NB4 (cell line): Measurements from ENCODE around the gene GOLGA1.

ENCODE experiments used
- DNase-seq: peaks from one replicate; pipeline ENCODE4 v3.0.0; 2010; ENCODE audit warnings: low read depth
- H3K4me3 ChIP-seq: one replicate; pipeline ENCODE4 v1.5.1; 2011; ENCODE audit warnings: mild to moderate bottlenecking, low read depth, low read length, moderate library complexity
- CTCF ChIP-seq: IDR thresholded peaks from one replicate; pipeline ENCODE4 v1.5.1; 2012; ENCODE audit warnings: low read depth, low read length
- MYC ChIP-seq: IDR thresholded peaks from 2 replicates; pipeline ENCODE4 v1.6.1; 2011; ENCODE audit warnings: low read depth, low read length
- POLR2A ChIP-seq: IDR thresholded peaks from 2 replicates; pipeline ENCODE4 v1.6.1; 2011; ENCODE audit warnings: mild to moderate bottlenecking; ENCODE audit not compliant: insufficient read length; ENCODE audit errors: extremely low read depth
- TF ChIP-seq, protein P1 (sequence below): IDR thresholded peaks from 2 replicates; pipeline ENCODE4 v1.6.1; 2011; ENCODE audit warnings: low read depth, low read length

GOLGA1 gene

DNA sequence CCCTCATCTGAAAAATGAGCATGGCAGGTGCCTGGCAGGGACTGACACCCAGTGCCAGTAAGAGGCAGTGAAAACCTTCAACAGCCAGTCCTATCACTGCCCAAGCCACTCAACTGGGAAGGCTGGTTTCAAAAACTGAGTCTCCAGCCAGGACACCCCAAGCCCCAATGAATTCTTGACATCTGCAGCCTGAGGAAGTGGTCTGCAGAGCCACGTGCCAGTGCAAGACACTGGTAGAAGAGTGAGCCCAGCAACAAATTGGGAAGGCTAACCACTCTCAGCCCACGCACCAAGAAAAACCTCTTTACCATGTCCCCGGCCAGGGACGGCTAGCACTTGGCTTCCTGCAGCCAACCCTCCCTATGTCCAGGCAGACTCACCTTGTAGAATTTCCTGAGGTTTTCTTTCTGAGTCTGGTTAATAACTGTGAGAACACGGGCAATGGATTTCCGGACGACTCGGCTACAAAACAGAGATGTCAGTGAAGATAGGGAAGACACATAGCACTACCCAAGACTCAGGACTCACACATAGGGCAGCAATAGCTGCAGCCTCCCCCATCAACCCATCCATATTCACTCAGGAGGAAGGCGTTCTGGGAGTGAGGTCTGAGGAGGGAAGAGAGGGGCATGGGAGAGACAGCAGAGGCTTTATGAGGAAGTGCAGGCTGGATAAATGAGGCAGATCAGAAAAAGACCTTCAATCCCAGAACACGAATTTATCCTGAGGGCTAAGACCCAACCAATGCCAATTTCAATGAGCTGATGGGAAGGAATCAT, 80.9 kb downstream of the GOLGA1 start:
- peak overlapping the region; percentile 100 for H3K4me3 ChIP-seq
- peak; percentile 30 for DNase-seq
- TF ChIP-seq POLR2A (peak; percentile 23), CTCF (no peak), MYC (no peak)
- TF ChIP-seq, protein P1, sequence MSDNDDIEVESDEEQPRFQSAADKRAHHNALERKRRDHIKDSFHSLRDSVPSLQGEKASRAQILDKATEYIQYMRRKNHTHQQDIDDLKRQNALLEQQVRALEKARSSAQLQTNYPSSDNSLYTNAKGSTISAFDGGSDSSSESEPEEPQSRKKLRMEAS = peak; percentile 71

DNA sequence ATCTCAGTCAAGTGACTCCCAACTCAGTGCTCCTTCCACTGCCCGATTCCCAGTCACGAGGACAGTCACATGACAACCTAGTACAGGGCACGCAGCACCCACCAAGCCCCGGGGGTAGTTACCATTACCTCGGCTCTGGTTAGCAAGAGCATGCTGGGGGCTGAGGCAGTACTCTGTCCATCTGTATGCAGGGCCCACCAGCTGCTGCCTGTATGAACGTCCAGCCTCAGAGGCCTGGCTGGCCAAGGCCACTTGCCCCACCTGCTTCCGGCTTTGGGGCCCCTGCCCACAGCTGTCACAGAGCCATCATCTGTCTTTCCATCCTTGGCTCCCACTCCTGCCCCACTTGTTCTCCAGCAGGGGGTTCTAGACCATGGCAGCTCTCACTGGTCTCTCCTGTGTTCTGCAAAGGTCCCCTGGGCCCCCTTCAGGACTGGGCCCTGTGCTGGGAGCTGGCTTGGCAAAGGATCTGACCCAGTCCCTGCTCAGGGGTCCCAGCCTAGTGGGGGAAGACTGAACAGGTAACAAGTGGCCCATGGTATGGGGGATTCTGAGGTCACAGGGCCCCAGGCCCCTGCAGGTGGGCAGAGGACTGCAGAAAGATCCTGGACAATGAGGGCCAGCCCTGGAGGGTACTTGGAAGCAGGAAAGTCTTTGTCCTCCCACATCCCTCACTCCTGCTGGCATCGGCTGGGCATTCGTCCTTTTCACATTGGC, 82.4 kb downstream of the GOLGA1 start:
- peak overlapping the region; percentile 100 for H3K4me3 ChIP-seq
- no peak for DNase-seq
- TF ChIP-seq MYC (no peak), CTCF (no peak), POLR2A (no peak)
- TF ChIP-seq, protein P1 = no peak

GRCh38 chr9:124857533-124858162, 83.2 kb downstream of the GOLGA1 start:
- TF ChIP-seq MYC (no peak), CTCF (no peak)
- TF ChIP-seq, protein P1 = no peak
- DNase-seq = no peak
- no peak overlapping the region for H3K4me3 ChIP-seq

DNA sequence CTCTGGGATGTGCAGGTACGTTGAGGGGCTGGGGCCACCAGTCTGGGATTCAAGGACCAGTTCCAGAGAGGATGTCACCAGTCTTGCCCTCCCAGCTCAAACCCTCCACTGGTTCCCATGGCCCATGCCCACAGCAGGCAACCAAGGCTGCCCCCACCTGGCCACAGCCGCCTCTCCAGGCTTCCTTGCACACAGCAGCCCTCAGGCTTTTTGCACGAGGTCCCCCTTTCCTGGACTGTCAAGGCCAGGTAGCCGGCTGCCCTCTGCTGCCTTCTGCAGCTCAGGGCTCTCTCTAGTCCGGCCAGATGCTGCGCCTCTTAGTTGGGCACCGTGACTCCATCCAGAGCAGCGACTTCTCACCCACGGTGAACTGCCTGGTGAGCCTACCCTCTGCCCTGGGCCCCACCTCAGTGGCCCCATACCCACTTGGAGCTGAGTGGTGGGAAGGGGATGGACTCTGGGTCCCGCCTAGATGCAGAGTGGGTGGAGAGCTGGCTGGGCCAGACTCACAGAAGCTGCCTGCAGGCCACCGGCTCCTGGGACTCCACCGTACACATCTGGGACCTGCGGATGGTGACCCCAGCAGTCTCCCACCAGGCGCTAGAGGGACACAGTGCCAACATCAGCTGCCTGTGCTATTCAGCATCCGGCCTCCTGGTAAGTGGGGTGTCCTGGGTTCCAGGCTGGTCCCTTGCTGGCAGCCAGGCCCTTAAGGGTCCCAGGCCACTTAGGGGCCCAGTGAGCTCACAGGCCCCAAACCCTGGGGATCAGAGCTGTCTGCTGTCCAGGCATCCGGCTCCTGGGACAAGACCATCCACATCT, 84.7 kb downstream of the GOLGA1 start:
- H3K4me3 ChIP-seq = no peak overlapping the region
- peak; percentile 21 for TF ChIP-seq POLR2A
- TF ChIP-seq CTCF = peak; percentile 59
- TF ChIP-seq, protein P1 = no peak; the same call in 1 of the 2 replicates
- no peak for TF ChIP-seq MYC
- DNase-seq = peak; percentile 75

DNA sequence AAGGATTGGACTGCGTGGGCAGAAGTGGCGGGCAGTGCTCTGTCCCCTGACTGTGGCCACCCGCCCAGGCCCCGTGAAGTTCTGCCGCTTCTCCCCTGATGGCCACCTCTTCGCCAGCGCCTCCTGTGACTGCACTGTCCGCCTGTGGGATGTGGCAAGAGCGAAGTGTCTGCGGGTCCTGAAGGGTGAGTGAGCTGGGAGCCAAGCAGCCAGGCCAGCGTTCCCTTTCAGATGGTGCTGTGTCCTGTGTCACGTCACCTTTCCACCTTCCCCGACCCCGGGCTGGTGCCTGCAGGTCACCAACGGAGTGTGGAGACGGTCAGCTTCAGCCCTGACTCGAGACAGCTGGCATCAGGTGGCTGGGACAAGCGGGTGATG, 85.3 kb downstream of the GOLGA1 start:
- TF ChIP-seq MYC = no peak
- TF ChIP-seq POLR2A = no peak
- TF ChIP-seq CTCF = no peak
- TF ChIP-seq, protein P1 = no peak
- H3K4me3 ChIP-seq = no peak overlapping the region
- no peak for DNase-seq
